Kidney epithelial cell (primary cell): ENCODE results near the gene TMTC1. TPM values are rescaled to one million over a fixed set of nuclear protein-coding genes. Genes with fewer than 3 reads are reported as not detected.

ENCODE experiments used
- DNase-seq: peaks from one replicate; pipeline ENCODE4 v3.0.0-alpha.2; 2010; ENCODE audit warnings: low read depth
- H3K27me3 ChIP-seq: 2 replicates; pipeline ENCODE4 v1.6.0; 2011; ENCODE audit warnings: low read length; ENCODE audit not compliant: control insufficient read depth, insufficient read depth
- H3K36me3 ChIP-seq: 2 replicates; pipeline ENCODE4 v1.5.1; 2011; ENCODE audit warnings: low read length; ENCODE audit not compliant: control insufficient read depth, insufficient read depth
- H3K4me3 ChIP-seq: 2 replicates; pipeline ENCODE4 v1.5.1; 2011; ENCODE audit warnings: low read depth, mild to moderate bottlenecking, control low read depth, low read length
- CTCF ChIP-seq: IDR thresholded peaks from 2 replicates; pipeline ENCODE4 v1.5.1; 2011; ENCODE audit warnings: mild to moderate bottlenecking, moderate library complexity, low read length, control low read depth, inconsistent platforms; ENCODE audit not compliant: insufficient read depth, poor library complexity, severe bottlenecking
- total RNA-seq: library from RNA; depleted of rRNA; stranded (reverse); fragments of >200 nt; gene quantifications from 2 replicates; pipeline ENCODE4 v1.2.3, GENCODE V29; 2015

The TMTC1 gene
- total RNA-seq, 1 donor from 2014 or later = 1.6 TPM

GRCh38 chr12:29552994-29553748 lies 230.6 kb downstream of the TMTC1 start:
- Histone ChIP-seq H3K36me3 (no peaks in the 10 kb centered on the region), H3K4me3 (no peak overlapping the region), H3K27me3 (no peaks in the 10 kb centered on the region)
- no peak for TF ChIP-seq CTCF
- DNase-seq = no peak

- H3K4me3 ChIP-seq = no peak overlapping the region
- DNase-seq = no peak
- peak; percentile 95 for TF ChIP-seq CTCF
Observed at GRCh38 chr12:29552324-29552927, 231.3 kb downstream of the TMTC1 start.

GRCh38 chr12:29551812-29552211 lies 231.9 kb downstream of the TMTC1 start:
- Histone ChIP-seq H3K27me3 (no peaks in the 10 kb centered on the region), H3K4me3 (no peak overlapping the region), H3K36me3 (no peaks in the 10 kb centered on the region)
- no peak for TF ChIP-seq CTCF
- DNase-seq = no peak

More at GRCh38 chr12:29552324-29552927, 231.3 kb downstream of the TMTC1 start:
- Histone ChIP-seq H3K36me3 (no peaks in the 10 kb centered on the region), H3K27me3 (no peaks in the 10 kb centered on the region)

GRCh38 chr12:29547864-29548263 lies 235.9 kb downstream of the TMTC1 start:
- no peak for TF ChIP-seq CTCF
- no peak for DNase-seq
- Histone ChIP-seq H3K27me3 (no peaks in the 10 kb centered on the region), H3K36me3 (no peaks in the 10 kb centered on the region), H3K4me3 (no peak overlapping the region)

- Histone ChIP-seq H3K27me3 (no peaks in the 10 kb centered on the region), H3K4me3 (no peak overlapping the region), H3K36me3 (no peaks in the 10 kb centered on the region)
- no peak for DNase-seq
- TF ChIP-seq CTCF = no peak
Observed at GRCh38 chr12:29547151-29547632, 236.6 kb downstream of the TMTC1 start.
